Fibroblast of upper back skin (primary cell): Measurements from ENCODE around the gene DEPDC5.
A peak's percentile ranks its signal among the peaks of the same experiment; 100 is the strongest.

Experiments used
- DNase-seq: peaks from one replicate; pipeline ENCODE4 v3.0.0-alpha.2; 2013

Gene DEPDC5

GRCh38 chr22:31896472-31896871 lies 142.7 kb downstream of the DEPDC5 start:
- DNase-seq = no peak

GRCh38 chr22:31897842-31898805 lies 144.3 kb downstream of the DEPDC5 start:
- DNase-seq = peak; percentile 22

GRCh38 chr22:31898926-31899325 lies 145.1 kb downstream of the DEPDC5 start:
- no peak for DNase-seq

GRCh38 chr22:31899669-31900068 lies 145.8 kb downstream of the DEPDC5 start:
- no peak for DNase-seq

- DNase-seq = no peak
Measured at GRCh38 chr22:31901388-31902137, 147.7 kb downstream of the DEPDC5 start.

GRCh38 chr22:31904651-31905050 lies 150.8 kb downstream of the DEPDC5 start:
- DNase-seq = no peak

- DNase-seq = no peak
Measured at GRCh38 chr22:31905356-31905755, 151.5 kb downstream of the DEPDC5 start.

GRCh38 chr22:31906086-31906485 lies 152.3 kb downstream of the DEPDC5 start:
- DNase-seq = no peak

- no peak for DNase-seq
Measured at GRCh38 chr22:31906569-31906968, 152.8 kb downstream of the DEPDC5 start.

- no peak for DNase-seq
Measured at GRCh38 chr22:31909977-31910376, 156.2 kb downstream of the DEPDC5 start.

- no peak for DNase-seq
Measured at GRCh38 chr22:31911565-31912406, 158.0 kb downstream of the DEPDC5 start.

- peak; percentile 65 for DNase-seq
Measured at GRCh38 chr22:31912407-31912743, 158.6 kb downstream of the DEPDC5 start.

GRCh38 chr22:31915586-31915985 lies 161.8 kb downstream of the DEPDC5 start:
- DNase-seq = no peak

- no peak for DNase-seq
Measured at GRCh38 chr22:31917227-31917921, 163.6 kb downstream of the DEPDC5 start.

GRCh38 chr22:31919730-31920129 lies 165.9 kb downstream of the DEPDC5 start:
- DNase-seq = no peak

GRCh38 chr22:31920306-31920705 lies 166.5 kb downstream of the DEPDC5 start:
- DNase-seq = no peak

GRCh38 chr22:31921106-31921505 lies 167.3 kb downstream of the DEPDC5 start:
- no peak for DNase-seq

GRCh38 chr22:31922534-31922933 lies 168.7 kb downstream of the DEPDC5 start:
- DNase-seq = no peak

GRCh38 chr22:31923136-31923535 lies 169.3 kb downstream of the DEPDC5 start:
- DNase-seq = no peak

GRCh38 chr22:31923747-31924146 lies 169.9 kb downstream of the DEPDC5 start:
- no peak for DNase-seq

GRCh38 chr22:31925056-31925455 lies 171.2 kb downstream of the DEPDC5 start:
- no peak for DNase-seq

- DNase-seq = no peak
Measured at GRCh38 chr22:31926024-31926423, 172.2 kb downstream of the DEPDC5 start.
